Effector memory CD4-positive, alpha-beta T cell (primary cell): Measurements from ENCODE around the gene ZFPM1.

Experiments used
- DNase-seq, 3 donors: peaks; one replicate each; pipeline ENCODE4 v3.0.0-alpha.2; 2020
- H3K27ac ChIP-seq: 2 replicates; pipeline ENCODE4 v1.7.0; 2013; ENCODE audit warnings: mild to moderate bottlenecking, low read length, moderate library complexity; ENCODE audit not compliant: insufficient read depth, poor library complexity, severe bottlenecking
- H3K27me3 ChIP-seq: replicated peaks from 2 replicates; pipeline ENCODE4 v1.7.0; 2013; ENCODE audit warnings: mild to moderate bottlenecking, low read length; ENCODE audit not compliant: insufficient read depth, control insufficient read depth, poor library complexity, severe bottlenecking
- H3K36me3 ChIP-seq: 2 replicates; pipeline ENCODE4 v1.7.0; 2013; ENCODE audit warnings: mild to moderate bottlenecking, low read length, moderate library complexity; ENCODE audit not compliant: control insufficient read depth, insufficient read depth
- H3K4me1 ChIP-seq: 2 replicates; pipeline ENCODE4 v1.7.0; 2013; ENCODE audit warnings: low read length, mild to moderate bottlenecking; ENCODE audit not compliant: control insufficient read depth, insufficient read depth, poor library complexity, severe bottlenecking
- H3K4me3 ChIP-seq: 2 replicates; pipeline ENCODE4 v1.7.0; 2013; ENCODE audit warnings: low read length, low read depth, mild to moderate bottlenecking; ENCODE audit not compliant: insufficient read depth, poor library complexity, severe bottlenecking
- H3K9me3 ChIP-seq: 2 replicates; pipeline ENCODE4 v1.7.0; 2013; ENCODE audit warnings: mild to moderate bottlenecking, low read length, moderate library complexity; ENCODE audit not compliant: control insufficient read depth
- total RNA-seq, 3 donors: gene quantifications; one replicate each; lab custom pipeline; 2026; lab: John Stamatoyannopoulos, UW

ZFPM1 gene
- 20.2 to 35.0 (median 31.3) reads per million in 3 donors for total RNA-seq

- no peaks in the 10 kb centered on the region for H3K36me3 ChIP-seq
- no peaks in the 10 kb centered on the region for H3K9me3 ChIP-seq
- no peak for DNase-seq
- H3K4me3 ChIP-seq = peak within 1 kb of the TSS; percentile 78
- H3K27ac ChIP-seq = peak within 1 kb of the TSS; percentile 73
- H3K4me1 ChIP-seq = peaks cover 32% of the 10 kb centered on the region
- no peaks in the 10 kb centered on the region for H3K27me3 ChIP-seq
These were observed at the start of gene ZFPM1 for GRCh38 chr16:88453217-88453531. Gene ZFPM1, plus strand, starts transcription at chr16:88453280. Its CDS starts 359 bp downstream, at chr16:88453639.

DNA sequence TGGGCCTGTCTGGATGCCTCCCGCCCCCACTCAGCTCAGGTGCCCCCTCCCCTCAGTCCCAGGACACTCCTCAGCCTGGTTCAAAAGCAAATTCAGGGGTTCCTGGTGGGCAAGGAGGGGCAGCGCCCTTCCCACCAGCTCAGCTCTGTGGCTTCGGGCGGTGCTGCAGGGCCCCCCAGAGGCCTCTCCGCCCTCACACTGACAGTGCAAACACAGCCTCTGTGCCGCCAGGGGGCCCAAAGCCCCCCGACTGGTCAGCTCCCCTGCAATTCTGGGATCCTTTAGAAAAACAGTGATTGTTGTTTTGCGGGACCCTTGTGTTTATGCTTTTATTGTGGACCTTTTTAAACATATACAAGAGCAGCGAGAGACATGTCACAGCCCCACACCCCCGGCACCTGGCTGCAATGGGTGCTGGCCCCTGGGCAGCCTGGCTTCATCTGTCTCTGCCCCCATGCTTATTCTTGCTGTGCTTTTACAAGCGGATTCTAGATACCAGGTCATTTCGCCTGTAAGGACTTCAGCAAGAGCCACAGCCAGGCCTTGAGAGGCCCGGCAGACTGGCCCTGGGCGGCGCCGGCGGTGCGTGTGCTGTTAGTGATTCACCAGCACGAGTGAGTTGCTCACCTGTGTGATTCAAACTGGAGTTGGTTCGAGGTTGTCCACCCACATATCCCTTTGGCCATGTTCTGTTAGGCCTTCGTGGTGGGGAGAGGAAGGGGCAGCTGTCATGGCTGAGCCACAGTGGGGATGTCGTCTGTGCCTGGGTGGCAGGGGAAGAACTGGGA, 49.1 kb upstream of the ZFPM1 start:
- Histone ChIP-seq H3K27ac (no peak overlapping the region), H3K9me3 (no peaks in the 10 kb centered on the region), H3K36me3 (no peaks in the 10 kb centered on the region), H3K27me3 (no peaks in the 10 kb centered on the region), H3K4me3 (no peak overlapping the region), H3K4me1 (no peaks in the 10 kb centered on the region)
- DNase-seq = no peak

DNA sequence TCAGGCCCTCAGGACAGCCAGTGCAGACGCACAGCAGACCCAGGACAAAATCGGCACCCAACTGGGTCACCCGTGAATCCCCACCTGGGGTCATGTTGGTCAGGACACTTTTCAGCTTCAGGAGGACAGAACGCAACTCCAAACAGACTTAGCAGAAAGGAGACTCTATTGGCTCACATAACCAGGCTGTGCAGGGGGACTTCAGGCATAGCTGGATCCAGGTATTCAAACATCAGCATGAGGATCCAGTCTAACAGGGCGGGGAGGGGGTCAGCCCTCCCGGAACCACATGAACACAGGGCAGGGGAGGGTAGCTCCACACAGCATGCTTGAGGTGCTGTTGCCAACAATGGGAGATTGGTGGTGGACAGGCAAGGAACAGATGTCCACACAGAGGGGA, 48.3 kb upstream of the ZFPM1 start:
- Histone ChIP-seq H3K9me3 (no peaks in the 10 kb centered on the region), H3K27ac (no peak overlapping the region), H3K27me3 (no peaks in the 10 kb centered on the region), H3K36me3 (no peaks in the 10 kb centered on the region), H3K4me3 (no peak overlapping the region), H3K4me1 (no peaks in the 10 kb centered on the region)
- no peak for DNase-seq

- Histone ChIP-seq H3K4me3 (no peak overlapping the region), H3K9me3 (no peaks in the 10 kb centered on the region), H3K4me1 (no peaks in the 10 kb centered on the region), H3K27ac (no peak overlapping the region), H3K36me3 (no peaks in the 10 kb centered on the region), H3K27me3 (no peaks in the 10 kb centered on the region)
- DNase-seq = no peak
These were observed 47.6 kb upstream of the ZFPM1 start for GRCh38 chr16:88405216-88406060.

DNA sequence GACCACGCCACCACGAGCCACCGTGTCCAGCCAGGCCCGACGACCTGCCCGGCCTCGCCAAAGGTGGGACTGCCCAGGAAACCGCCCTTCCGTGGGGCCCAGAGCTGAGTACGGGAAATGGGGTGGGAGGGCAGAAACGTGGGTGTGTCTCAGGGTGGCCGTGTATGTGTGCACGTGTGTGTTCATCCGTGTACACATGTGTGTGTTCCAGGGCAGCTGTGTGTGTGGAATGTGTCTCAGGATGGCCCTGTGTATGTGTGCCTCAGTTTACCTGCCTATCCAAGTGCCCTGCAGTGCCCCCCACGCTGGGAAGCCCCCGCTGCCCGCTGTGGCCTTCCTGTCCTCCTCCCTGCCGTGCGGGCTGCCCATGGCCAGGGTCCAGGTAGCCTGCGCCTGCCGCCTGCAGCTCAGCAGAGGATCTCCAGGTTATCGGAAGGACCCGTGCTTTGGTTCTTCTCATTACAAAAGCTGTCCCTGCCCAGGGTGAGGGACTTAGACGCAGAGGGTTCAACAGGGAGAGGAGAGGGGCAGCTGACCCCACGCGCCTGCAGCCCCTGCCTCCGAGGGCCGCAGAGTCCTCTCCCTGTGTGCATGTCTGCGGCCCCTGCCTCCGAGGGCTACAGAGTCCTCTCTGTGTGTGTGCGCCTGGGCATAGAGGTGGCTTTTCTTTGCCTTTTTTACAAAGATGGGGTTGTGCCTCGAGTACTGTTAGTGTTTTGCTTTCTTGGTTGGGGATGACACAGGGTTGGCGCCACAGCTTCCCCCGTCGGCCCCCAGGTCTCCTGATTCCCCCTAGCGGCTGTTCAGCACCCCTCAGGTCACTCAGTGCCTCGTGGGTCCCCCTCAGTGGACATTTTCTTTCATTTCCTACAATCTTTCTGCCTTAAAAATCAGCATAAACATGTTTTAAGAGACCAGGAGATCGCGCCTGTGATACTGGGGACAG, 46.7 kb upstream of the ZFPM1 start:
- H3K4me1 ChIP-seq = no peaks in the 10 kb centered on the region
- DNase-seq = no peak
- H3K4me3 ChIP-seq = no peak overlapping the region
- no peak overlapping the region for H3K27ac ChIP-seq
- H3K36me3 ChIP-seq = no peaks in the 10 kb centered on the region
- no peaks in the 10 kb centered on the region for H3K9me3 ChIP-seq
- no peaks in the 10 kb centered on the region for H3K27me3 ChIP-seq

DNA sequence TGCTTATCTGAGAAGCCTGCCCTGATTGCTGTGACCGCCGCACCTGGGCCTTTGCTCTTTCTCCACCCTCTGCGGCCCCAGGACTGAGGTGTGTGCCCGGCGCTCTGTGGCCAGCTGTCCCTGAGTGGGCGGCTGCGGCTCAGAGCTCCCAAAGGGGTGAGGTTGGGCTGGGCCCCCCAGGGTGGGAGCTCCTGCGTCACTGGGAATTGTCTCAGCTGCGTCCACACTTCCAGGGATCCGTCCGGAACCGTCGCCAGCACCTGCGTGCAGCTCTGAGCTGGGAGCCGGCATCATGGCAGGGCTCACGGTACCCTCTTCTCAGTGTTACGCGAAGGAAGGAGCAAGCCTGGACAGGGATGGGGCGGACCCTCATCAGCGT, 46.0 kb upstream of the ZFPM1 start:
- no peak overlapping the region for H3K4me3 ChIP-seq
- no peaks in the 10 kb centered on the region for H3K4me1 ChIP-seq
- DNase-seq = no peak
- no peaks in the 10 kb centered on the region for H3K9me3 ChIP-seq
- no peaks in the 10 kb centered on the region for H3K27me3 ChIP-seq
- H3K27ac ChIP-seq = no peak overlapping the region
- H3K36me3 ChIP-seq = no peaks in the 10 kb centered on the region

- Histone ChIP-seq H3K4me3 (no peak overlapping the region), H3K36me3 (no peaks in the 10 kb centered on the region), H3K27ac (no peak overlapping the region), H3K27me3 (no peaks in the 10 kb centered on the region), H3K9me3 (no peaks in the 10 kb centered on the region), H3K4me1 (no peaks in the 10 kb centered on the region)
- DNase-seq = no peak
These were observed 45.3 kb upstream of the ZFPM1 start for GRCh38 chr16:88407807-88408206.

DNA sequence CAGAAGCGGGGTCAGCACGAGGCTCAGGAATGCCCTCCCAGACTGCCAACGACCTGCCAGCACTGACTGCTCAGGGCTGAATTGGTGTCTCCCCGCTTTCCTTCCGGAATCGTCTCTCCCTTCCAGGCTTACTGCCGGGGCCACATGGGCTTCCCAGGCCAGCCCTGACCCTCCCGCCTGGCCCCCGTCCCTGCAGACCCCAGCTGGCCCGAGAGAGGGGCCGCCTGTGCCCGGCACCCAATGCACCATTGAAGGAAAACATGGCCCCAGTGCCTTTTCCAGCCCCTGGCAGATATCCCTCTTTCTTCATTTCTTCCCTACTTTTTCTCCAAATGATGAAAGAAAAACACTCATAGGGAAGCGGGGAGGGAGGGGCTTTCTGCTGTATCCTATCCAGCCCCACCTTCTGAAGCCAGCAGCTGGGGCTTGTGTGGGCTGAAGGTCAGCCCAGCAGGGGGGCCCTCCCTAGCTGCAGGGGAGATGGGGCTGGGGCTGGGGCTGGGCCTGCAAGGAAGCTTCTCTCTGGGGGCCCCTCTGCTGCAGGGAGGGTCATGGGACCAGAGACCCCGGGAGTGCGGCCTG, 44.4 kb upstream of the ZFPM1 start:
- Histone ChIP-seq H3K27me3 (no peaks in the 10 kb centered on the region), H3K4me3 (no peak overlapping the region), H3K27ac (no peak overlapping the region), H3K4me1 (no peaks in the 10 kb centered on the region), H3K9me3 (no peaks in the 10 kb centered on the region), H3K36me3 (no peaks in the 10 kb centered on the region)
- DNase-seq = no peak

DNA sequence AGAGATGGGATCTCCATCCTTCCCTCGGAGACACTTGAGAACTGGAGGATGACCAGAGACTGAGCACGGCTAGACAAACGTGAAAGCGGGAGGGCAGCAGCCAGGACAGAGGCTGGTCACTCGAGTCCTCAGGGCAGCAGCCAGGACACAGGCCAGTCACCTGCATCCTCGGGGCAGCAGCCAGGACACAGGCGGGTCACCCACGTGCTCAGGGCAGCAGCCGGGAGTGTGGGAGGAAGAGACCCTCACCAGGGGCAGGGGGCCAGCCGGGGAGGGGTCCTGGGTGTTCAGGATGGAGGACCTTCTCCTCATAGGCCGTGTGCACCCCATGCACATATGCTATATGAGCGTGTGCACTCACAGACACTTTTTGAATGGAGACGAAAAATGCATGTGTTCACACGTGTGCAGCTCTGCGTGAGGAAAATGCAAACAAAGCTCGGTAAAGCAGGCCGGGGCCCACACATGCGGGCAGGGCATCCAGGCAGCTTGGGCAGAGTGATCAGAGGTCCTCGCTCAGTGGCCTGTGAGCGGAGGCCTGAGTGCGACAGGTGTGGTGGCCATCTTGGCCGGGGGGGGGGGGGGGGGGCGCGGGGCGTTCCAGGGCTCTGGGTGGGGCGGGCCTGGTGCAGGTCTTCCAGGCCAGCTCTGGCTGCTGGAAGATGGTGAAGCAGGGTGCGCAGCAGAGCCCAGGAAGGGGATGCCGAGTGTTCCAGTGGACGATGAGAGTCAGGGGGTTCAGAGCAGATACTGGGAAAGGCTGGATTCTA, 43.6 kb upstream of the ZFPM1 start:
- Histone ChIP-seq H3K4me3 (no peak overlapping the region), H3K9me3 (no peaks in the 10 kb centered on the region), H3K36me3 (no peaks in the 10 kb centered on the region), H3K27ac (no peak overlapping the region), H3K27me3 (no peaks in the 10 kb centered on the region), H3K4me1 (no peaks in the 10 kb centered on the region)
- no peak for DNase-seq
